GM19397 (cell line): ENCODE results near the gene MTMR1.
A peak's percentile ranks its signal among the peaks of the same experiment; 100 is the strongest.

Source experiments
- ATAC-seq: cut with Tn5 transposase; IDR thresholded peaks from one replicate; pipeline ENCODE4 v1.9.1; 2021; ENCODE audit warnings: mild to moderate bottlenecking, moderate library complexity; ENCODE audit not compliant: unreplicated experiment

Gene MTMR1

DNA sequence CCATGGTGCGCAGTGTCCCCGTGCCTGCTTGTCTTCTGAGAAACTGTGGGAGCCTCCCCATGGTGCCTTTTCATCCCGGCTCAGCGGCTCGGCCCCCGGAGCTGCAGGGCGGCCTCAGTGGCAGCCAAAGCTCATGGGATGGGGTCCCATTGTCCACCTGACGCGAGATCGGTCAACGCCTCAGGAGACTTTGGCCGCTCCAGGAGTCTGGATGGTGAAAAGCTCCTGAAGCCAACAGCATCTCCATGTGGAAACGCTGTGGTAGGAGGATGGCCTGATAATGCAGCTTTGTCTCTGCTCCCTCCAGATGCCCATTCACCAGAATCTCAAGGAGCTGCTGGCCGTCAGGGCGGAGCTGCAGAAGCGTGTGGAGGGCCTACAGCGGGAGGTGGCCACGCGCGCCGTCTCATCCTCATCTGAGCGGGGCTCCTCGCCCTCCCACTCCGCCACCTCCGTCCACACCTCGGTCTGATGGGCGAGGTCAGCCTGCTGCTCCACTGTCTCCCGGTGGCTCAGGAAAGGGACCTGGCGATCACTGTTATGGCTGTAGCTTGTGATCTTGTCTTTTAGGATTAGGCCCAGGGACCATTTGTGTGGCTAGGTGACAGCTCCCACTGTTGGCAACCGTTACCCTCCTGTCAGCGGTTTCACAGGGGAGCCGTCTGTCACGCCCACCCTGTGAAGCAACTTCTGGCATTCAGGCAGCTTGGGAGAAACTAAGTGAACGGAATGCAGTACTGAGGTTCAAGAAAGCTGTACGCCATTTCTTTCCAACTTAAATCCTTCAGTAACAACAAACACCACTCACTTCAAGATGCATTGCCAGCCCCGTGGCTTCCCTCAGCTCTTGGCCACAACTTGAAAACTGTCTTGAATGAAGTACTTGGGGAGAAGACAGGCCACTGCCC lies 69.3 kb downstream of the MTMR1 start:
- no peak for ATAC-seq

GRCh38 chrX:150763303-150763797 lies 70.2 kb downstream of the MTMR1 start:
- ATAC-seq: no peak

DNA sequence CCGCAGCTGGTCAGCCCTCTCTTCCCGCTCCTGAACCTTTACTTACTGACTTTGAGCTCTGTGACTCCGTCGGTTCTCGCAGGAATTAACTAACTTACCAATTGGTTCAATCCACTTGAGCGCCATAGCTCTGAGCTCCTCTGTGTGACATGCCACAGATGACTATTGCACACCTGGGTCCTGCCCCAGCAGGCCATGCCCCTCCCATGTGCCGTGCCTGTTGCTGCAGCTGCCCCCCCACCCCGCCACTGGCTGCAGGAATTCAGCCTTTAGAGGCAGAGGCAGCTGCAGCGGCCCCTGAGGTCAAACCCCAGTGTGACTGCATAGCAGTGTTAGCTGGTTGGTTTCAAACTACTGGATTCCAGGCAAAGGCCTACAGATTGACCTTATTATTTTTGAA lies 70.6 kb downstream of the MTMR1 start:
- no peak for ATAC-seq

DNA sequence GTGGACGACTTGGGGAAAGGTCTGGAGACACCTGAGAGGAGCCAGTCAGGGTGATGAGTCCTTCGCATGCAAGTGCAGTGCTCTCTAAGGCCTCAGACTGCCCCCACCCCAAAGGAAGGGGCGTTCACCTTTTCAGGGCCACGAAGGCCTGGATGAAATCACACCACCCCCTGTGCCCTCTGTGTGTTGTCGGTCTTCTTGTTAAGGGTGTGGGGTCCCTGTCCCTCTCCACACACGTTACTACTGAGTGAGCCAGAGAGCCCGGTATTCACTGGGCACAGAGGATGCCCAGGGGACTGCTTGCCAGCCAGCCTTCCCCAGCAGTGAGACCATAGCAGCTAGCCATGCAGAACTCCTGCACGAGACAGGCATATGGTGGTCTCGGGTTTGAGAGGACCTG lies 72.0 kb downstream of the MTMR1 start:
- ATAC-seq: no peak

DNA sequence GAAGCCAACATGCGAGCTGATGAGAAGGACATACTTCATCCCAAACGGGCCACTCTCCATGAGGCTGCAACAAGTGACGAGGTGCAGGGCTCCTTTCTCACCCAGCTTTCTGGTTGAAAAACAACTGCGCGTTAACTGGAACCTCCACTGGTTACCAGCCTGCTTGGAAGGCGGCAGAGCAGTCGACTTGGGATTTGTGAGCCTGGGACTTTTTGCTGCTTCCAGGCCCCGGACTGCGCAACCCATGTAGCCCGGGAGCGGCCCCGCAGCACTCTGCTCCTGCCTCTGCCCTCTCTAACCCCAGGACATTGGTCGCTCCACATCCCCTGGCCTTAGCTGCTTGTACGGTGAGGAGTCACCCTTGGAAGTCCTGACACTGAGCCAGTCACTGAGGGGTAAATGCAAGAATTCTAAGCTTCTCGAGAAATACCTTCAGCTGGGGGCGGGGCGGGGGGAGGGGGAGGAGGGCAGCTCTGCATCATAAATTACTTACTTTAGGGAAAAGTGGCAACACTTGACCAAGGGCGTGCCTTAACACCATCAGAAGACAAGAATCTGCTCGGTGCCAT lies 72.7 kb downstream of the MTMR1 start:
- ATAC-seq: no peak

GRCh38 chrX:150766351-150767044 lies 73.3 kb downstream of the MTMR1 start:
- no peak for ATAC-seq

DNA sequence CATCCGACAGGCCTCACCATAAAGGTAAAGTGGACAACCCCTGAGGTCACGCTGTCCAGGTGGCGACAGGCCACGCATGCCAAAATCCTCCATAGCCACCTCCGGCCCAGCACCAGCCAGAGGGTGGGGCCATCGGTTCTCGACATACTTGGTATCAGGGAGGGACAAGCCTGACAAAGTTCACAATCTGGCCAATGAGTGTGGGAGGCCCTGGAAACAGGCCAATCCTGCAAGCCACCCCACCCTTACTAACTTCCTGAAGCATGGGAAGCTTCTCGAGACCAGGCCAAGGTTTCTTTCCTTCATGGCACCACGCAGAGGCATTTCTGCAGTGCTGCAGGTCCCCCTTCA lies 73.8 kb downstream of the MTMR1 start:
- no peak for ATAC-seq

GRCh38 chrX:150767475-150768131 lies 74.4 kb downstream of the MTMR1 start:
- no peak for ATAC-seq

DNA sequence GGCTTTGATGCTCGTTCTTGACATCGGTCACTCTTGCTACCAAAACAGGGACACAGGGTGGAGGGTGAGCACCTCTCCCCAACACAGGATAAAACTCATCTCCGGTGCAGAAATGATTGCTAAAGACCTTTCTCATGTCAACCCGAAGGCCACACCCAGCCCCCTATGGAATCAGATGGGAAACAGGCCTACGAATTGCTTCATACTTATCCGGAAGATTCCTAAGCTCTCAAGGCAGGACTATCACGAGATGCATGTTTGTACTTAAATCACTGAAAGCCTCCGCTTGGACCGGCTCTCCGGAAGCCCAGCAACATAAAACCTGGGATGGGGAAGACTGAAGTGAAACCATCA lies 74.9 kb downstream of the MTMR1 start:
- no peak for ATAC-seq

DNA sequence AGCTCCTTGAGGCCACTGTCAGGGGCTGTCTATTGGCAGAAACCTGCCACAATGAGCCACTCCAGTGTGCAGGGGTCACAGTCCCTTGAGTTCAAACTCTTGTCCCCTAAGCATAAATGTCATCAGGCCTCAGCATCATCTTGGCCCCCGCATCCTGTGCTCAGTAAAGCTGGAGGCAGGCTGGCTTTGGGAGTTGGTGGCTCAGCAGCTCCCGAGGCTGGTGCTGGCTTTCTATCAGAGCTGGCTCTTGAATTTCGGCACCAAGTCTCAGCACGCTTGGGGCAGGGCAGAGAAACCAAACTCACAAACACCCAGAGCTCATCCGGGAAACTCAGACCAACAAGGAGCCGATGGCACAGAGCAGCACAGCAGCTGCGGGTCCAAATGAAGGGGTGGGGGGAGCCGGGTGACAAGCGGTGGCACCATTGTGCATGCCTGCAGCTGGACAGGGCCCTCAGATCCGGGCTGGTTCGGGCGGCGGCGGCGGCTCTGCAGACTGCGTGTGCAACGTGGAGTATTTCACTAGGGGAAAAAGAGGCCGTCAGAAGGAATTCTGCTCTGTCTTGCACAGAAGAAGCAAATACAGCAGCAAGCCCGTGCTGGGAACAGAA lies 75.5 kb downstream of the MTMR1 start:
- ATAC-seq: no peak

GRCh38 chrX:150769408-150769807 lies 76.2 kb downstream of the MTMR1 start:
- no peak for ATAC-seq

- no peak for ATAC-seq
These were observed 77.4 kb downstream of the MTMR1 start for GRCh38 chrX:150770623-150771022.

- ATAC-seq: no peak
These were observed 77.9 kb downstream of the MTMR1 start for GRCh38 chrX:150771116-150771515.

DNA sequence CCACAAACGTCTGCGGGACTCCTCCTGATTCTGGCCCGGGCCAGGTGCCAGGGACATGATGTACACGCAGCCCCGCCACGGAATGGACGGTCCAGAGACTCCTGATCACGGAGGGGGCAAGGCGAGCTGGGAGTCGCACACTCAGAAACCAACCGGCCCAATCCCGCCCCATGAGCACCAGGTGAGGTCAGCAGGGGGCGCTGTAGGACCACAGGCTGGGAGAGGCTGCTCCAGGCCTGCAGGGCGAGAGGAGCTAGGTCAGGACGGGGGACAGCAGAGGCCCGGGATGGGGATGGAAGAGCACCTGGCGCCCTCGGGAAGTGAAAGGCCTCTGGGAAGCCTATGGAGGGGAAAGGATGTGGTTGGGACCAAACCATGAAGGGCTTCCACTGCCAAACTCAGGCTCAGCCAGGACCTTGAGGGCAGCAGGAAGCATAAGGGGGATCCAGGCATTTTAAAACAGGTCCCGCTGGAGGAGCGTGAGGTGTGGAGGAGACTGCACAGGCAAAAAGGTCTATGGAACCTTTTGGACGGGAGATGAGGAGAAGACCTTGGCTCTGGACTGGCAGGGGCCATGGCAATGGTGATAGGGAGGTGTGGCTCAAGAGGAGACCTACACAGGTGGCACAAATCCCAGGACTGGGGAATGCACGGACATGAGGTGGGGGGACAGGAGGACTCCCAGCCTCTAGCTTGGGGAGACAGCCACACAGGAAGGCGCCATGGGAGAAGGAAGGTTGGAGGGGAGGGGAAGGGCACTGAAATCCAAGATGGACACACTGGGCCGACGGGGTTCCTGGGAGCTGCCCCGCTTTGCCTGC lies 79.2 kb downstream of the MTMR1 start:
- peak; percentile 75 for ATAC-seq

DNA sequence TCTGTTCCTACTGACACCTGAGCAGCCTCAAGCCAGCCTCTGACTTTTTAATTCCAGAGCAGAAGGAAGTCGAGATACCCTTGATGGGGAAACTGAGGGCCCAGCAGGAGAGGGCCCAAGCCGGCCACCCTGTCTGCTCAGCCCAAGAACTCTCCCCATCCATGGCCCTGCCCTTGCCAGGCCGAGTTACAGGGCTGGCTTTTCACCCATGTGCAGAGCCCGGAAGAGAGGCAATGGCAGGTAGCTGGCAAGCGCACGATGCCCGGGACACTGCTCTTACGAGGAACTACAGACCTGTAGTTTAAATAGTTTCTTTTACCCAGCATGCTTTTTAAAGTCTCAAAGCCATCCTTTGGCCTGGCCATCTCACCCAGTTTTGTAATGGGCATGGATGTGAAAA lies 79.9 kb downstream of the MTMR1 start:
- no peak for ATAC-seq

DNA sequence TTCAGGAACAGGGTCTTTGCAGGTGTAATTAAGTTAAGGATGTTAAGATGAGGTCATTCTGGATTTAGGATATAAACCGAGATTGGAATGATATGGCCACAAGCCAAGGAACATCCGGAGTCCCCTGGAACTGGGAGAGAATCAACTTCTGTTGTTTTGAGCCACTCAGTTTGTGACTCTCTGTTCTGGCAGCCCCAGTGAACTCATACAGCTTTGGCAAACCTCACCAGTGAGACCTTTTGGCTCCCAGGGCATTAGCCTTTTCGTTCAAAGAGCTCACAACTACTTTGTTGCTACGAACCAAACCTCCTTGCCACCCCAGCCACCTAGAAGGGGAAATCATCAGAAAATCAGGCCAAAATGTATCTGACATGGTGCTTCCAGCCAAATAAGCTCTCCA lies 80.4 kb downstream of the MTMR1 start:
- no peak for ATAC-seq

DNA sequence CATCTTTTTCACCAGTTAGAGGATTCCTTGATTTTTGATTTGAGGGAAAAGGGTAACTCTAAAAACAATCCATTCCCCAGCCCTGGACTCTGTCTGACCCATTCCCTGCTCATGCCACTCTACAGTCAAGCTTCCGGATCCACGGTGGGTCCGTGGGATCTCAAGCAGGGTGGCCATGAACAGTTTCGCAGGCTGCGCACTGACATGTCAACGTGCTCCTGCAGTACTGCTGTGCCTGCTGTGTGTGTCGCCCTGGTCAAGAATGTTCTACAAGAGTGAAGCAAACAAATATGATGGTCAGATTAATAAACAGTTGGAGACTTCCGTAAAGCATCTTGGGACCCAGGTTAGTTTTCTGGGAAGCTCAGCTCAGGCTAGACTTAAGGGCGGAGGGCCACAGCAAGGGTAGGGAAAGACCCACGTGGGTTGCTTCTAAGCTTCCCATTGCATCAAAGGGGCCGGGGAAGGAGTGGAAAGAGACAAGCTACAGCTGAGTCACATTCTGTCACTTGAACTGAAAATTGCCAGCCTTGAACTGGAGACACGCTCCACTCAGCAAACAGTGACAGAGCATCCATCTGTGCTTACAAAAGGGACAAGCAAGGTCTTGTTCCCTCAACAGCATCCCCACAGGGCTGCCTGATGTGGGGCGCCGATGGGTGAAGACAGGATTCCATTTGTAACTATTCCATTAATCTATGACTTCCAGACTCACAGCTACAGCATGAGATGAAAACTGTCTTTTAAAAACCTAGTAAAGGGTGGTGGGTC lies 81.8 kb downstream of the MTMR1 start:
- no peak for ATAC-seq

DNA sequence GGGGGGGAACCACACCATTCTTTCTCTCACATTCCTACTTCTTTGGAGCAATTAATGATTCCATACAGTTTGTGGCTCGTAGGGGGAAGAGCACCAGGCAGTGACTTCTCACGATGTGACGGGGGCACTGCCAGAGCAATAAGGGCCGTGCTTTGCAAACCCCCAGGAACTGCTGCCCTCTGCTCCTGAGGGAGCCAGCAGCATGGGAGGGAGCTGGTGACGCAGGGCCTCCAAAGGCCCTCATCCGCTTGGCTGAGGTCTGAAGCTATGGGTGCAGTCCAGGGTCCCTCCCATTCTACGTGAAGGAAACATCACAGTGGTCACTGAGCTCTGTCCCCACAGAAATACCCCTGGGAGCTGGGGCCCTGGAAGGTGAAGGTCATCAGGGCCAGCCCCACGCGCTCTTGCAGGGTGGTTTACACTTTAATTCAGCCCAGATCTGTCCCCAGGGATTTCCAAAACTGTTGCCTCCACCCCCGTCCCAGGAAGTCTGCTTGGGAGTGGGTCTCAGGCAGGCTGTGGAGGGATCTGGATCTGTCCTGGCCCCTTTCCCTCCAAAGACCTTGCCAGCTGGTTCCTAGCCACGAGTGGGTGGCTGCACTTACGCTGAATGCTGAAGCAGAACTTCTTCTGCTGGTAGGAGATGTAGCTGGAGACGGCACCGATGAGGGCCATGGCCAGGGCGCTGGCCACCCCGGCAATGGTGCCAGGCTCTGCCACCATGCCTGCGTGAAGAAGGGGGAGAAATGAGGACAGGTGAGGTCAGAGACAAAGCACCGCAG lies 82.6 kb downstream of the MTMR1 start:
- no peak for ATAC-seq
